Ovary (tissue), 3 donors: ENCODE measurements around the gene CGB3.

Source experiments
- CTCF ChIP-seq, 3 donors: fragments of 450-650 bp in 2 of 3; fragments of 200-600 bp in 1 of 3; IDR thresholded peaks; one replicate each; pipeline versions ENCODE4 v1.5.1 to v1.8.0; 2016 to 2022; ENCODE audit warnings: antibody characterized with exemption in 3 of 3, mild to moderate bottlenecking in 1 of 3
- POLR2A ChIP-seq: fragments of 450-650 bp; IDR thresholded peaks from one replicate; pipeline ENCODE4 v1.6.1; 2017; ENCODE audit warnings: antibody characterized with exemption, mild to moderate bottlenecking, moderate library complexity
- donor health status: DM: no; HTN: no; CAD: no.

- TF ChIP-seq CTCF (IDR thresholded peaks at IDR 0.05), result no peak
- no peak for TF ChIP-seq POLR2A
These were observed 19.0 kb downstream of the CGB3 start for GRCh38 chr19:49004964-49005614.
